Astrocyte (in vitro differentiated cells and primary cell): ENCODE data around the gene HRH4.

Experiments
- EZH2 ChIP-seq: IDR thresholded peaks from 2 replicates; pipeline ENCODE4 v1.6.1; 2012; ENCODE audit warnings: mild to moderate bottlenecking, low read length, inconsistent platforms; ENCODE audit not compliant: insufficient read depth
- TF ChIP-seq, protein P1 (sequence below): IDR thresholded peaks from 2 replicates; pipeline ENCODE4 v1.5.1; 2011; ENCODE audit warnings: low read depth, mild to moderate bottlenecking, inconsistent platforms, low read length, moderate library complexity; ENCODE audit not compliant: insufficient read depth

- TF ChIP-seq, protein P1, sequence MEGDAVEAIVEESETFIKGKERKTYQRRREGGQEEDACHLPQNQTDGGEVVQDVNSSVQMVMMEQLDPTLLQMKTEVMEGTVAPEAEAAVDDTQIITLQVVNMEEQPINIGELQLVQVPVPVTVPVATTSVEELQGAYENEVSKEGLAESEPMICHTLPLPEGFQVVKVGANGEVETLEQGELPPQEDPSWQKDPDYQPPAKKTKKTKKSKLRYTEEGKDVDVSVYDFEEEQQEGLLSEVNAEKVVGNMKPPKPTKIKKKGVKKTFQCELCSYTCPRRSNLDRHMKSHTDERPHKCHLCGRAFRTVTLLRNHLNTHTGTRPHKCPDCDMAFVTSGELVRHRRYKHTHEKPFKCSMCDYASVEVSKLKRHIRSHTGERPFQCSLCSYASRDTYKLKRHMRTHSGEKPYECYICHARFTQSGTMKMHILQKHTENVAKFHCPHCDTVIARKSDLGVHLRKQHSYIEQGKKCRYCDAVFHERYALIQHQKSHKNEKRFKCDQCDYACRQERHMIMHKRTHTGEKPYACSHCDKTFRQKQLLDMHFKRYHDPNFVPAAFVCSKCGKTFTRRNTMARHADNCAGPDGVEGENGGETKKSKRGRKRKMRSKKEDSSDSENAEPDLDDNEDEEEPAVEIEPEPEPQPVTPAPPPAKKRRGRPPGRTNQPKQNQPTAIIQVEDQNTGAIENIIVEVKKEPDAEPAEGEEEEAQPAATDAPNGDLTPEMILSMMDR, result no peak
- no peak for TF ChIP-seq EZH2
These were observed 55.8 kb downstream of the HRH4 start for GRCh38 chr18:24516261-24516660.
